Activated T-cell treated with anti-CD3 and anti-CD28 coated beads, Interleukin-2, amount 50 U/mL, for 24 hours (primary cell): ENCODE measurements around the gene RPN2.

Source experiments
- DNase-seq: peaks from one replicate; pipeline ENCODE4 v3.0.0-alpha.2; 2020
- H3K27ac Mint-ChIP-seq: 2 replicates; pipeline ENCODE4 v1.8.0; 2020; ENCODE audit warnings: mild to moderate bottlenecking, mixed read lengths
- H3K27me3 Mint-ChIP-seq: 2 replicates; pipeline ENCODE4 v1.8.0; 2020; ENCODE audit warnings: mixed read lengths
- H3K36me3 Mint-ChIP-seq: 2 replicates; pipeline ENCODE4 v1.8.0; 2020; ENCODE audit warnings: low read depth, mixed read lengths
- H3K4me1 Mint-ChIP-seq: 2 replicates; pipeline ENCODE4 v1.8.0; 2020; ENCODE audit warnings: low read depth, mixed read lengths
- H3K4me3 Mint-ChIP-seq: 2 replicates; pipeline ENCODE4 v1.8.0; 2020; ENCODE audit warnings: mild to moderate bottlenecking, moderate library complexity, mixed read lengths
- H3K9me3 Mint-ChIP-seq: 2 replicates; pipeline ENCODE4 v1.8.0; 2020; ENCODE audit warnings: mixed read lengths

RPN2 gene

DNA sequence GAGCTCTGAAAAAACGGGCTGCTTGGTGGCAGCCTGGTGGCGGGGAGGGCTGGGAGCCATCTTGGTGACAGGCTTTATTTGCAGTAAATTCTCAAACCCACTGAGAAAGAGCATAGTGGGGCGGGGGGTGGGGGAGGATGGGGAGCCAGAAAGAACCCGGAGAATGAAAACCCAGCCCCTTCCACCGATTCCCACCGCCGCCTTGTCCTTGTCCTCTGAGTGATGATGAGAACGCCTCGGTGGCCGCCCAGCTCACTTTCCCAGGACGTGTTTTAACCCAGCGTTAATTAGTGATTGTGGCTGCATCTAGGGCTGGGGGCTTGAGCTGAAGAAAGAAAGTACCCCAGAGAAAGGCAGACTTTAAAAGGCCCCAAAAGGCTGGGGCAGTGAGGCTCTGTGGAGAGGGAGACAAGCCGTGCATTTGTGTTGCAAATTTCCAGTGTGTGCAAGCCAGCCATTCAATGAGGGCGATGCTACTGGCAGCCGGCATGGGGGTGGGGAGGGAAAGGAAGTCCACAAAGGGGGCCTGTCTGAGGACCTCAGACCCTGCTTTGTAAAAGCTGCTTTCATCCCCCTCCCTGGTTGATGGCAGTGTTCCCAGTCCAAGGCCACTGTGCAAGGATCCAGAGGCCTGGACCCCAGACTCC lies 88.7 kb downstream of the RPN2 start:
- peaks cover 4% of the 10 kb centered on the region for H3K4me1 Mint-ChIP-seq
- no peaks in the 10 kb centered on the region for H3K9me3 Mint-ChIP-seq
- H3K27ac Mint-ChIP-seq: no peak overlapping the region
- no peaks in the 10 kb centered on the region for H3K36me3 Mint-ChIP-seq
- no peak overlapping the region for H3K4me3 Mint-ChIP-seq
- DNase-seq: no peak
- H3K27me3 Mint-ChIP-seq: no peaks in the 10 kb centered on the region

DNA sequence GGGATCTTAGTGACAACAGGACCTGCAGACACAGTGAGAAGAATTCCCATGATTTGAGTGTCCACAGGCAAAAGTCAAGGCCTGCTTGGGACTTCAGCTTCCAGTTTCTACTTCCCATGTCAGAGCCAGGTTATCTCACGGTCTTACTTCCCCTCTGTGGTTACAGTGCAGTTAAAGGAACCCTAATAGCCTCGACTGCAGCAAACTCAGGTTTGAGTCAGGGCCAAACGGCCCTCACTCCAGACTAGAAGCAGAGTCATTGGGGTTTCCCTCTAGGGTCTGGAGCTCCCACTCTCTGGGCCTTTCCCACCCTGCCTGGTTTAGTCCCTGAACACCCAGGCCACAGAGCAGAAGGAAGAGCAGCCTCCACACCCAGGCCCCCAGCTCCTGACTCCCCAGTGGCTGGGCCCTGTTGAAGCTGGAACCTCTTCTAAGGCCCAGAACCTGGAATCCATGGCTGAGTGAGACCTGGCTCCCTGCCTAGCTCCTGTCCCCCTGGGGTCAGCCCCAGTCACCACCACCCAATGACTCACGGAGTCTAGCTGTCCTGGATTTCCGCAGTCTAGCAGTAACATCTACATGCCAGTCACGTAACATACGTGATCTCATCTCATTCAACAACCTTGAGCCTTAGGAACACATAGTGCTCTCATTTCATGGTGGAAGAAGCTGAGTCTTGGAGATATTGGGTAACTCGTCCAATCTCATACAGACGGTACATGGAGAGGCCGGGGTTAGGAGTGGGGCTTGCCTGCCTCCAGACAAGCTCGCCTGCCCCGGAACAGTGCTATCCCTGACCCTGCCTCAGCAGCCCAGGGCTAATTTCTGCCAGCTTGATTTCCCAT lies 91.7 kb downstream of the RPN2 start:
- no peak for DNase-seq
- peaks cover 2% of the 10 kb centered on the region for H3K4me1 Mint-ChIP-seq
- no peaks in the 10 kb centered on the region for H3K9me3 Mint-ChIP-seq
- H3K4me3 Mint-ChIP-seq: no peak overlapping the region
- no peak overlapping the region for H3K27ac Mint-ChIP-seq
- H3K27me3 Mint-ChIP-seq: no peaks in the 10 kb centered on the region
- H3K36me3 Mint-ChIP-seq: no peaks in the 10 kb centered on the region

DNA sequence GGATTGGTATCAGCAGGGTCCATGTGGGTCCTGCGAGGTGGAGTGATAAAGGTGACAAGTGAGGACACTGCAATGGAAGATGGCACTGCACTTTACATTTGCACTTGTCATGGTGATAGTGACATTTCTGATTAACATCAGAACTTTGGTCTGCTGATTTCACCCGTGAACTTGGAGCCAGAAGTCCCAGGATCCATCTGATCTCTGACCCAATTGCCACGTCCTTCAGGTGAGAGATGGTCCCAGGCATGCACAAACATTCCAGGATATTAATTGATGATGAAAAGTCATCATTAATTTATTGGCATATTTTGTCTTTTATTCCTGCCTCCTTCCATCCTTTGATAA lies 92.3 kb downstream of the RPN2 start:
- Mint-ChIP-seq H3K27ac (no peak overlapping the region), H3K36me3 (no peaks in the 10 kb centered on the region)

DNA sequence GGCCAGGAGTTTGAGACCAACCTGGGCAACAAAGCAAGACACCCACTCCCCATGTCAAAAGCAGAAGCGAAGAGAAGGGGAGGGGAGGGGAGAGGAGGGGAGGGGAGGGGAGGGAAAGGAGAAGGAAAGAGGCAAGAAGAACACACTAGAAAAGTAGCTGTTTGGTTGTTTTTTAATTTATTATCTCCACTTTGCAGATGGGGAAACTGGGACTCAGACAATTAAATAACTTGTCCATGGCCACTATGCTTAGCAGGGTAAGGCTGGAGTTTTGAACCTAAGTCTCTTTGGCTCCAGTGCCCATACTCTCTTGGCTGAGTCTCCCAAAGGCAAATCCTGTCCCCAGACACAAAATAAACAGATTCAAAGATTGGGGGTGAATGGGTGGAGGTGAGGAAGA lies 94.9 kb downstream of the RPN2 start:
- Mint-ChIP-seq H3K36me3 (no peaks in the 10 kb centered on the region), H3K27me3 (no peaks in the 10 kb centered on the region), H3K27ac (no peak overlapping the region), H3K4me1 (peaks cover 9% of the 10 kb centered on the region), H3K9me3 (no peaks in the 10 kb centered on the region), H3K4me3 (no peak overlapping the region)
- no peak for DNase-seq

More for the DNA sequence above, 92.3 kb downstream of the RPN2 start:
- Mint-ChIP-seq H3K4me1 (peaks cover 2% of the 10 kb centered on the region), H3K4me3 (no peak overlapping the region), H3K27me3 (no peaks in the 10 kb centered on the region), H3K9me3 (no peaks in the 10 kb centered on the region)
- DNase-seq: no peak

DNA sequence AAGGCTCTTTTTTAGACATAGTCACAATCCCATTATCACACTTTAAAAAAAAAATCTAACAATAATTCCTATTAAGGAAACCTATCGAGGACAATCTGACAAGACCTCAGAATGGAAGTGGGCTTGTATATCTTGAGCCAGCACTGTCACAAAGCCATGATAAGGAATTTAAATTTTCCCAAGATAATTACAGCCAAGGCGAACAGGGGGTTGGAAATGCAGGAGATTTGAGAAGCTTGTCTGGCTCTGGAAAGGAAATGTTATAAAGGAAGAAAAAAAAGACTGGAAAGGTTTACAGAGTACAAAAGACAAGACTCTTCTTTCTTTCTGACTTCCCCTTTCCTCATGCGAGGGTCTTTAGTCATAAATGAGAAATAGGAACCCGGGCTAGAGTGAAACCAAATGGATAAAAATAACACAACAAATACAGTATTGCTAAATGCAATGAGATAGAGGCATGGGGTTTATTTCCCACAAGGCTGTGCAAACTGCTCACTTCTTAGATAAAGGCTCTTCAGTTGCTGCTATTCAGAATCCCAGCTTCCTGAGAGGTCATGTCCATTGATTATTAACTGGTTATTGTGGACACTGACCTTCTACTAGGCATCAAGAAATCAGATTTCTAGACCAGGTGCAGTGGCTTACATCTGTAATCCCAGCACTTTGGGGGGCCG lies 95.9 kb downstream of the RPN2 start:
- no peaks in the 10 kb centered on the region for H3K27me3 Mint-ChIP-seq
- no peak overlapping the region for H3K27ac Mint-ChIP-seq
- H3K4me1 Mint-ChIP-seq: peaks cover 7% of the 10 kb centered on the region
- no peaks in the 10 kb centered on the region for H3K36me3 Mint-ChIP-seq
- DNase-seq: no peak
- H3K9me3 Mint-ChIP-seq: no peaks in the 10 kb centered on the region
- H3K4me3 Mint-ChIP-seq: no peak overlapping the region

DNA sequence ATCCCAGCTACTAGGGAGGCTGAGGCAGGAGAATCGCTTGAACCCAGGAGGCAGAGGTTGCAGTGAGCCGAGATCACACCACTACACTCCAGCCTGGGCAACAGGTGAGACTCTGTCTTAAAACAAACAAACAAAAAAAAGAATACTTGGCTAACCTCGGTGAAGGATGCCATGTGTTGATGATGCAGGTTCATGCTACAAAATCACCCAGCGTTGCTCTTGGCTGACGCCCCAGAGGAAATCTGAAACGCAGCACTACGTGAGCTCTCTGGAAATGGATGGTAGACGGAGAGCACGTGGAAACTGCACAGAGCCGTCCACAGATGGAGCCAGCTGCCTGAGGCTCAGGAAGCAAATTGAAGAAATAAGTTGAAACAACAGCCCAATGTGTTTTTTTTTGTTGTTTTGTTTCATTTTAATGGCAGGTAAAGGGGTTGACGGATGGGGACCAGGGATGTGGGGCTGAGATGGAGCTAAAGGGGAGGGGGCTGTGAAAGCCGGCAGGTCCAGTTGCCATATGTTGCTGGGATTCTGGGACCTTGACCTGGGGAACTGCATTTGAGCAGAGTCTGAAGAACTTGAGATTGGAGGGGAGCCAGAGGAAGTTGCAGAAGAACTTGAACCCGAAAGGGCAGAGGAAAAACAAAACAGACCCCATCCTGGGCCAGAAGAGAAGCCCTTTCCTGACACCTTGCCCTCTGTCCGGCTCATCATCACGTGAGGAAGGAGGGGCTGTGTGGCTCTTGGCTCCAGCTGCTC lies 97.5 kb downstream of the RPN2 start:
- no peaks in the 10 kb centered on the region for H3K36me3 Mint-ChIP-seq
- DNase-seq: no peak
- no peaks in the 10 kb centered on the region for H3K9me3 Mint-ChIP-seq
- no peaks in the 10 kb centered on the region for H3K27me3 Mint-ChIP-seq
- H3K4me1 Mint-ChIP-seq: peaks cover 7% of the 10 kb centered on the region
- H3K27ac Mint-ChIP-seq: no peak overlapping the region
- no peak overlapping the region for H3K4me3 Mint-ChIP-seq

DNA sequence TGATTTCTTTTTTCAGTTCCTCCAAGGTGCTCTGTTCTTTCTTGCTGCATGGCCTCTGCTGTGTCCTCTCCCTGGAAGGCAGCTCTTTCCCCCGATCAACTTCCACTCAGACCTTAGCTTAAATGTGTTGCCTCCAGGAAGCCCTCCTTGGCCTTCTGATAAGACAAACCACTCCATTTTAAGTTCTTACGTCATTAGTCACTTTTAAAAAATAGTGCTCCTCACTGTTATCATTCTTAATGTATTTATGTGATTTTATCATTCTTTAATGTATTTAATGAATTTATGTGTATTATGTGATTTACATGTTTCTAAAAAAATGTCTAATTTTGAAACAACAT lies 98.1 kb downstream of the RPN2 start:
- no peak for DNase-seq
- Mint-ChIP-seq H3K4me1 (peaks cover 7% of the 10 kb centered on the region), H3K36me3 (no peaks in the 10 kb centered on the region), H3K4me3 (no peak overlapping the region), H3K27me3 (no peaks in the 10 kb centered on the region), H3K27ac (no peak overlapping the region), H3K9me3 (no peaks in the 10 kb centered on the region)

DNA sequence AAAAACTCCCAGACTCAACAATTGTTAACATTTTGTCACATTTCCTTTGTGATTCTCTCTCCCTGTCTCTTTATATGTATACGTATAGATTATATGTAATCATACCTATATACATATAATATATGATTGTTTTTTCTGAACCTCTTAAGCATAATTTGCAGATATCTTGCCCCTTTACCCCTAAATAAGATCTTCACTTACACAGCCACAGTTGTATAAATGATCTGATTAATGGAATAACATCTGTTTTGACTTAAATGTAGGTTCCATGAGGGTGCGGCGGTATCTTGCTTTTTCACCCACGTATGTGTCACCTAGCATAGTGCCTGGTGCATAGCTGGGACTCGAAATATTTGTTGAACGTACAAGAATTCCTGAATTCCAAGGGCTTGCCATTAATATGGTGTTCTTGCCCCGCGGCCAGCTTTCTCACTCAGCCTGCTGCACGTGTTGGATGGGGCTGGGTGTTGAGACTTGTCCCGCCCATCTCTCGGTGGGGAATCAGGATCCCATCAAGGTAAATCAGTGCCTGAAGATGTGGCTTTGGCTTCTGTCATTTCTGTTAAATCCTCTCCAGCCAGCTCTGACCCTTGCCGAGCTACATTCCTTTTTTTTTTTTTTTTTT lies 99.9 kb downstream of the RPN2 start:
- no peaks in the 10 kb centered on the region for H3K36me3 Mint-ChIP-seq
- no peak overlapping the region for H3K27ac Mint-ChIP-seq
- H3K27me3 Mint-ChIP-seq: no peaks in the 10 kb centered on the region
- DNase-seq: no peak
- H3K4me3 Mint-ChIP-seq: no peak overlapping the region
- no peaks in the 10 kb centered on the region for H3K9me3 Mint-ChIP-seq
- H3K4me1 Mint-ChIP-seq: peaks cover 7% of the 10 kb centered on the region

DNA sequence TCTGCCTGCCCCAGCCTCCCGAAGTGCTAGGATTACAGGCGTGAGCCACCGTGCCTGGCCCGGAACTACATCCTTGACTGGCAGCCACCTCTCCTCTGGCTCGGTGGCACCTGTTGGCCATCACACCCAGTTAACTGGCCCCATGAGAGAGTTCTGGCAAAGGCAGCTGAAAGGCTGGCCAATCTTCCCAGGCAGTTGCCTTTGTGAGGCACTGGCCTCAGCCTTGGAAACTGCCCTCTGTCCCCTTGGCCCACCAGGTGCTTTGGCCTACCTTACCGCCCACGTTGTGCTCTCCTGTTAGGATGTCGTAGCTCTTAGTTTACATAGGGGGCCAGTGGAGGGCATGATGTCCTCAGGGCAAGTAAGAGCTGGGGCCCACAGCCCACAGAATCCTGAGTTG lies 100.7 kb downstream of the RPN2 start:
- no peaks in the 10 kb centered on the region for H3K36me3 Mint-ChIP-seq
- no peak overlapping the region for H3K4me3 Mint-ChIP-seq
- H3K4me1 Mint-ChIP-seq: peaks cover 7% of the 10 kb centered on the region
- no peaks in the 10 kb centered on the region for H3K9me3 Mint-ChIP-seq
- H3K27me3 Mint-ChIP-seq: no peaks in the 10 kb centered on the region
- no peak for DNase-seq
- H3K27ac Mint-ChIP-seq: no peak overlapping the region

DNA sequence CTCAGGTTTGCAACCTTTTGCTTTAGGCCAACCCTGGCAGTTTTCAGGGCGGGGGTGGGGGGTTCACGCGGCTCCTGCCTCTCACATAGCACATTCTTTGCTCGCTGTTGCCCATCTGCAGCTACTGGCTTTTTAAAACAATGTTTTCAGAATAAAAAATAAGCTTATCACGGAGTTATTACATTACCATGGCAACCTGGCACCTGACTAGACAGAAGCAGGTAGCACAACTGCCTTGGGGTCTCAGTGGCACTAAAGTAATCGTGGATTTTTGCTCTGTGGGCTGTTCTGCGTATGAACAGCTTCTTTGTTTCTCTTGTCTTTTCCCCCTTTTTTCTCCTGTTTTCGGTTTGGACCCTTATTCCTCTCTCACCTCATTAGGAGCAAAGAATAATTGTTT lies 101.3 kb downstream of the RPN2 start:
- Mint-ChIP-seq H3K9me3 (no peaks in the 10 kb centered on the region), H3K4me3 (no peak overlapping the region), H3K27me3 (no peaks in the 10 kb centered on the region), H3K4me1 (peaks cover 7% of the 10 kb centered on the region), H3K36me3 (no peaks in the 10 kb centered on the region), H3K27ac (no peak overlapping the region)
- DNase-seq: no peak

DNA sequence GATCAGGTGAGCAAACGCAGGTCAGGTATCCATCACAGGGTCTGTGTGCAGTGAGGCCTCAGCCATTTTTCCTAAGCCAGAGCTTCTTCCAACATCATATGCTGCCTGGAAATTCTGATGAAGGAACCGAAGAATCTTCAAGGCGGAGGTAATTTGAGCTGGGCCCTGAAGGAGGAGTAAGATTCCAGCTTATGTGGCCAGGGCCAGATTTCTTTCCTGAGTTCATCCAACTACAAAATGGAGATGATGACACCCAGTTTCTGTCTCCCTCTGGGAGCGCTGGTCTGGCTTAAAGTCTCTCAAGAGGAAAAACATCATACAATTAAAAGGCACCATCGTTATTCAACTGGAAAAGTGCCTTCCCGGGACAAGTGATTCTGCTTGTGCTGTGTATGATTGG lies 103.4 kb downstream of the RPN2 start:
- Mint-ChIP-seq H3K9me3 (no peaks in the 10 kb centered on the region), H3K27me3 (no peaks in the 10 kb centered on the region), H3K27ac (no peak overlapping the region), H3K4me3 (no peak overlapping the region), H3K4me1 (no peaks in the 10 kb centered on the region), H3K36me3 (no peaks in the 10 kb centered on the region)
- no peak for DNase-seq

DNA sequence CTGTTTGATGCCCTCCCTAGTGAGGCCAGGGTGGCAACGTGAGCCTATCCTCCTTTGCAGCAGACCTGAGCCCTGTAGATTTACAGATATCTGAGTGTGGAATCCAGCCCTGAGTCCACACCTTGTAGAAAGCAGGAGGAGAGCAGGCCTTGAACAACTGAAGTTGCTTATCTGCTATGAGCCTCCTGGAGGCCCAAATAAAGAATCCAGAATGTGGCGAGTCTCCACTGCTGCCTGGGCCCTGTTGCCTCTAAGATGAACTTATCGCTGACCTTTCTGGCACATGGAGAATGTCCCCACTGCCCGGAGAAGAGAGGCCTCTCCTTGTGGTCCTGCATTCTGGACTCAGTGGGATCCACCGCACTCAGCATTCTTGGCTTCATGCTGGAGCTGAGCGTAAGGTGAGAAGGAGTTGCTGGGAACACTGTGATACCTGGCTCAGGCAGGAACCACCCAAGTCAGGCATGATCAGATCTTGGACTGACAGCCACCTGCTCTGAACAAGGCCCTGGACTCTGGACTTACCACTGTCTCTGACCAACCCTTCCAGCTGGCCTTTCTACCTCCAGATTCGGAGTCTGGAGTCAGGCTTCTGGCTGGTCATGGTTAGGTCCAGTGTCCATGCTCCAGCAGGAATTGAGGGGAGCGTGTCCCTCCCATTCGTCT lies 104.5 kb downstream of the RPN2 start:
- Mint-ChIP-seq H3K27ac (no peak overlapping the region), H3K27me3 (no peaks in the 10 kb centered on the region), H3K36me3 (no peaks in the 10 kb centered on the region), H3K4me1 (peaks cover 4% of the 10 kb centered on the region), H3K9me3 (no peaks in the 10 kb centered on the region), H3K4me3 (no peak overlapping the region)
- DNase-seq: no peak

DNA sequence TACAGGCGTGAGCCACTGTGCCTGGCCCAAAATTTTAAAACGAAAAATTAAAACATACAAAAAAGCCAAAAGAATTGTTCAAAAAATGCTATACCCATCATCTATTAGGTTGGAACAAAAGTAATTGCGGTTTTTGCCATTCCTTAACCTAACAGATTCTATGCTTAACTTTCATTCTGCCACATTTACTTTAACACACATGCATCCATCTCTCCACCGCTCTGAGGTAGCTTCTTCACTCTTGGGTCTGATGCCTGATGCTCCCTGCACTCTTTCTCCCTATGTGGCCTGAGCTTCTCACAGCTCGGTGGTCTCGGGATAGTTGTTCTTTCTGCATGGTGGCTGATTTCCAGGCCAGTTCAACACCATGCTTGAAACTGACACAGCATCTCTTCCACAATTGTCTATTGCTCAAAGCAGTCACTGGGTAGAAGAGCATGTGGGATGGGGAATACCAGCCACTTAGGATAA lies 105.6 kb downstream of the RPN2 start:
- no peaks in the 10 kb centered on the region for H3K27me3 Mint-ChIP-seq
- DNase-seq: no peak
- peaks cover 8% of the 10 kb centered on the region for H3K4me1 Mint-ChIP-seq
- no peaks in the 10 kb centered on the region for H3K9me3 Mint-ChIP-seq
- no peak overlapping the region for H3K4me3 Mint-ChIP-seq
- H3K36me3 Mint-ChIP-seq: peaks cover 5% of the 10 kb centered on the region
- H3K27ac Mint-ChIP-seq: no peak overlapping the region
